ENCODE results near the gene FOXC1.

The FOXC1 gene

GRCh38 chr6:1577146-1577680 lies 32.5 kb upstream of the FOXC1 start:
- DNase-seq (ENCODE audit: low read depth) = no peak
- H3K4me3 ChIP-seq (ENCODE audit: low read depth, low read length) = no peak overlapping the region
- no peak for TF ChIP-seq CTCF (IDR thresholded peaks at IDR 0.05; ENCODE audit: insufficient read depth, low read depth, low read length, missing control alignments)

GRCh38 chr6:1577896-1578745 lies 31.6 kb upstream of the FOXC1 start:
- no peak for TF ChIP-seq CTCF (IDR thresholded peaks at IDR 0.05; ENCODE audit: insufficient read depth, low read depth, low read length, missing control alignments)
- H3K4me3 ChIP-seq (ENCODE audit: low read depth, low read length) = no peak overlapping the region
- DNase-seq (ENCODE audit: low read depth) = peak; percentile 40

GRCh38 chr6:1579096-1579495 lies 30.6 kb upstream of the FOXC1 start:
- no peak overlapping the region for H3K4me3 ChIP-seq (ENCODE audit: low read depth, low read length)
- DNase-seq (ENCODE audit: low read depth) = no peak
- no peak for TF ChIP-seq CTCF (IDR thresholded peaks at IDR 0.05; ENCODE audit: insufficient read depth, low read depth, low read length, missing control alignments)

- no peak for DNase-seq (ENCODE audit: low read depth)
- TF ChIP-seq CTCF (IDR thresholded peaks at IDR 0.05; ENCODE audit: insufficient read depth, low read depth, low read length, missing control alignments) = no peak
- no peak overlapping the region for H3K4me3 ChIP-seq (ENCODE audit: low read depth, low read length)
Observed at GRCh38 chr6:1580109-1580508, 29.6 kb upstream of the FOXC1 start.

- no peak for DNase-seq (ENCODE audit: low read depth)
- no peak overlapping the region for H3K4me3 ChIP-seq (ENCODE audit: low read depth, low read length)
- no peak for TF ChIP-seq CTCF (IDR thresholded peaks at IDR 0.05; ENCODE audit: insufficient read depth, low read depth, low read length, missing control alignments)
Observed at GRCh38 chr6:1580585-1580984, 29.1 kb upstream of the FOXC1 start.

- TF ChIP-seq CTCF (IDR thresholded peaks at IDR 0.05; ENCODE audit: insufficient read depth, low read depth, low read length, missing control alignments) = no peak
- DNase-seq (ENCODE audit: low read depth) = no peak
- no peak overlapping the region for H3K4me3 ChIP-seq (ENCODE audit: low read depth, low read length)
Observed at GRCh38 chr6:1581120-1581991, 28.4 kb upstream of the FOXC1 start.

Measured in GM12865 (cell line).